Astrocyte of the cerebellum (primary cell): ENCODE data around the gene GBA2.

Source experiments
- DNase-seq: peaks from one replicate; pipeline ENCODE4 v3.0.0-alpha.2; 2011; ENCODE audit warnings: low read depth
- H3K4me3 ChIP-seq: 2 replicates; pipeline ENCODE4 v1.5.1; 2011; ENCODE audit warnings: mild to moderate bottlenecking, low read depth, low read length, moderate library complexity
- CTCF ChIP-seq: IDR thresholded peaks from 2 replicates; pipeline ENCODE4 v1.5.1; 2012; ENCODE audit warnings: low read length, low read depth, moderate library complexity, mild to moderate bottlenecking; ENCODE audit errors: missing control alignments
- in situ Hi-C: cut with HindIII; loops from 2 replicates; pipeline ENCODE4 v1.10.0; 2017; ENCODE audit warnings: low sequenced_read_pairs

GBA2 gene

GRCh38 chr9:35696520-35697215 is 52.4 kb downstream of the GBA2 start:
- peak; percentile 97 for TF ChIP-seq CTCF
- no peak for DNase-seq
- no peak overlapping the region for H3K4me3 ChIP-seq
- in situ Hi-C loops = no loop called here

- H3K4me3 ChIP-seq = no peak overlapping the region
- in situ Hi-C loops = no loop called here
- TF ChIP-seq CTCF = no peak
- DNase-seq = no peak
These were observed 53.1 kb downstream of the GBA2 start for GRCh38 chr9:35695943-35696401.

- no peak for TF ChIP-seq CTCF
- peak overlapping the region; percentile 85 for H3K4me3 ChIP-seq
- DNase-seq = no peak
- in situ Hi-C loops = loop anchor here (5.0 kb wide), 1 partner anchor 35 kb away; no protein-coding TSS in a partner anchor
These were observed 57.2 kb downstream of the GBA2 start for GRCh38 chr9:35691757-35692301.

GRCh38 chr9:35691334-35691650 is 57.7 kb downstream of the GBA2 start:
- in situ Hi-C loops = loop anchor here (5.0 kb wide), 1 partner anchor 36 kb away; no protein-coding TSS in a partner anchor
- no peak for DNase-seq
- peak overlapping the region; percentile 85 for H3K4me3 ChIP-seq
- no peak for TF ChIP-seq CTCF

GRCh38 chr9:35690614-35691333 is 58.3 kb downstream of the GBA2 start:
- no peak for DNase-seq
- in situ Hi-C loops = loop anchor here (5.0 kb wide), 1 partner anchor 37 kb away; no protein-coding TSS in a partner anchor
- H3K4me3 ChIP-seq = peak overlapping the region; percentile 85
- TF ChIP-seq CTCF = no peak

- in situ Hi-C loops = loop anchor here (5.0 kb wide), 1 partner anchor 37 kb away; no protein-coding TSS in a partner anchor
- TF ChIP-seq CTCF = no peak
- no peak for DNase-seq
These were observed 58.8 kb downstream of the GBA2 start for GRCh38 chr9:35690294-35690613.

More at GRCh38 chr9:35690294-35690613, 58.8 kb downstream of the GBA2 start:
- peak overlapping the region; percentile 85 for H3K4me3 ChIP-seq
